Suppressor macrophage treated with lipopolysaccharide for 1 hour (primary cell): ENCODE results near the gene PCCB.
"Not testable (repeated sequence)": the region's sequence is repeated elsewhere in the genome, so short reads cannot be mapped to it uniquely, and the experiment has no call there.

Experiments
- DNase-seq, 3 donors: peaks; one replicate each; pipeline ENCODE4 v3.0.0-alpha.2; 2020 to 2022

Gene PCCB

GRCh38 chr3:136263251-136263650 lies 13.1 kb downstream of the PCCB start:
- DNase-seq = no peak

GRCh38 chr3:136266468-136267125 lies 16.5 kb downstream of the PCCB start:
- DNase-seq = not testable (repeated sequence)

- DNase-seq = no peak
Observed at GRCh38 chr3:136267235-136267634, 17.1 kb downstream of the PCCB start.

GRCh38 chr3:136270179-136270578 lies 20.0 kb downstream of the PCCB start:
- no peak for DNase-seq

GRCh38 chr3:136271626-136272025 lies 21.5 kb downstream of the PCCB start:
- not testable (repeated sequence) for DNase-seq

GRCh38 chr3:136276049-136276755 lies 26.1 kb downstream of the PCCB start:
- no peak for DNase-seq

GRCh38 chr3:136277115-136277514 lies 27.0 kb downstream of the PCCB start:
- no peak for DNase-seq

- no peak for DNase-seq
Observed at GRCh38 chr3:136277634-136278033, 27.5 kb downstream of the PCCB start.

GRCh38 chr3:136279092-136279491 lies 29.0 kb downstream of the PCCB start:
- no peak for DNase-seq

- no peak for DNase-seq
Observed at GRCh38 chr3:136280961-136281360, 30.8 kb downstream of the PCCB start.

- DNase-seq = peak in 1 of 3 donors; percentile 5
Observed at GRCh38 chr3:136281966-136282520, 31.9 kb downstream of the PCCB start.

- DNase-seq = no peak
Observed at GRCh38 chr3:136283627-136284026, 33.5 kb downstream of the PCCB start.

GRCh38 chr3:136291302-136291701 lies 41.2 kb downstream of the PCCB start:
- peak in 2 of 3 donors; percentile 1 to 24 for DNase-seq

- DNase-seq = no peak
Observed at GRCh38 chr3:136292500-136292899, 42.4 kb downstream of the PCCB start.

- no peak for DNase-seq
Observed at GRCh38 chr3:136293279-136293678, 43.1 kb downstream of the PCCB start.

- peak in 2 of 3 donors; percentile 5 to 15 for DNase-seq
Observed at GRCh38 chr3:136294176-136294575, 44.0 kb downstream of the PCCB start.

- DNase-seq = no peak
Observed at GRCh38 chr3:136296960-136297359, 46.8 kb downstream of the PCCB start.

GRCh38 chr3:136297826-136298225 lies 47.7 kb downstream of the PCCB start:
- no peak for DNase-seq

GRCh38 chr3:136300444-136300843 lies 50.3 kb downstream of the PCCB start:
- DNase-seq = no peak

- DNase-seq = peak in 1 of 3 donors; percentile 26
Observed at GRCh38 chr3:136305879-136306278, 55.7 kb downstream of the PCCB start.

- no peak for DNase-seq
Observed at GRCh38 chr3:136311261-136311660, 61.1 kb downstream of the PCCB start.

- no peak for DNase-seq
Observed at GRCh38 chr3:136311968-136312367, 61.8 kb downstream of the PCCB start.

GRCh38 chr3:136326316-136326715 lies 76.2 kb downstream of the PCCB start:
- no peak for DNase-seq

GRCh38 chr3:136327671-136328070 lies 77.5 kb downstream of the PCCB start:
- DNase-seq = no peak
